Measurements from ENCODE around the gene MAP2. TPM values are rescaled to one million over a fixed set of nuclear protein-coding genes. Genes with fewer than 3 reads are reported as not detected.

MAP2 gene
- total and polyA plus RNA-seq, 10 of the 15 experiments (the other 5 are each of a cell fraction or from before 2014, with no cell fraction given) = 0.01 TPM; not detected in 9

DNA sequence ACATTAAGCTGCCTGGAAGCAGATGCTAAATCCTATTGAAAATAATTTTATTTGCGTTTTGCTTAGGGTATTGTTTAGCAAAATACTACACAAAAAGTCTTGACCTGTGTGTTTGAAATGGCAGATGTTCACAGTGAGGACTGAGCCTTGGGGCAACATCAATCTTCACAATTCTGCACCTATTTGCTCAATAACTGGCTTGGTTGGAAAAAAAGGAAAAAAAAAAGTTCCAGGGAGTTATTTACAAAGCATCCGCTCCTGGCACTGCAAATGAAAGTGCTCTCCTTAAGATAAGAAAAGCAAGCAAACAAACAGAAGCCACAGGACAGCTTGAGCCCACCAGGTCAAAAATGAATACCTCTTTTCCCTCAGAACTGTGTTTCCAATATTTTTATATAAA is 77.7 kb downstream of the MAP2 start (continued):
- TF ChIP-seq, protein P1, sequence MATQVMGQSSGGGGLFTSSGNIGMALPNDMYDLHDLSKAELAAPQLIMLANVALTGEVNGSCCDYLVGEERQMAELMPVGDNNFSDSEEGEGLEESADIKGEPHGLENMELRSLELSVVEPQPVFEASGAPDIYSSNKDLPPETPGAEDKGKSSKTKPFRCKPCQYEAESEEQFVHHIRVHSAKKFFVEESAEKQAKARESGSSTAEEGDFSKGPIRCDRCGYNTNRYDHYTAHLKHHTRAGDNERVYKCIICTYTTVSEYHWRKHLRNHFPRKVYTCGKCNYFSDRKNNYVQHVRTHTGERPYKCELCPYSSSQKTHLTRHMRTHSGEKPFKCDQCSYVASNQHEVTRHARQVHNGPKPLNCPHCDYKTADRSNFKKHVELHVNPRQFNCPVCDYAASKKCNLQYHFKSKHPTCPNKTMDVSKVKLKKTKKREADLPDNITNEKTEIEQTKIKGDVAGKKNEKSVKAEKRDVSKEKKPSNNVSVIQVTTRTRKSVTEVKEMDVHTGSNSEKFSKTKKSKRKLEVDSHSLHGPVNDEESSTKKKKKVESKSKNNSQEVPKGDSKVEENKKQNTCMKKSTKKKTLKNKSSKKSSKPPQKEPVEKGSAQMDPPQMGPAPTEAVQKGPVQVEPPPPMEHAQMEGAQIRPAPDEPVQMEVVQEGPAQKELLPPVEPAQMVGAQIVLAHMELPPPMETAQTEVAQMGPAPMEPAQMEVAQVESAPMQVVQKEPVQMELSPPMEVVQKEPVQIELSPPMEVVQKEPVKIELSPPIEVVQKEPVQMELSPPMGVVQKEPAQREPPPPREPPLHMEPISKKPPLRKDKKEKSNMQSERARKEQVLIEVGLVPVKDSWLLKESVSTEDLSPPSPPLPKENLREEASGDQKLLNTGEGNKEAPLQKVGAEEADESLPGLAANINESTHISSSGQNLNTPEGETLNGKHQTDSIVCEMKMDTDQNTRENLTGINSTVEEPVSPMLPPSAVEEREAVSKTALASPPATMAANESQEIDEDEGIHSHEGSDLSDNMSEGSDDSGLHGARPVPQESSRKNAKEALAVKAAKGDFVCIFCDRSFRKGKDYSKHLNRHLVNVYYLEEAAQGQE (IDR thresholded peaks at IDR 0.05; ENCODE audit: low read depth, low read length) = no peak
- TF ChIP-seq WRNIP1 (IDR thresholded peaks at IDR 0.05; ENCODE audit: borderline replicate concordance, low read depth, low read length) (no peak), BRCA1 (IDR thresholded peaks at IDR 0.05; ENCODE audit: low read depth, low read length) (no peak), MEF2A (IDR thresholded peaks at IDR 0.05; ENCODE audit: insufficient read depth, low read depth, low read length) (no peak), IKZF2 (IDR thresholded peaks at IDR 0.05) (no peak), BHLHE40 (IDR thresholded peaks at IDR 0.05; ENCODE audit: borderline replicate concordance in 1 of 2, low read depth in 2 of 2, low read length in 1 of 2) (no peak), TBL1XR1 (IDR thresholded peaks at IDR 0.05; ENCODE audit: low read depth, low read length) (no peak), ESRRA (IDR thresholded peaks at IDR 0.05; ENCODE audit: low read length) (no peak)
- TF ChIP-seq, protein P2, sequence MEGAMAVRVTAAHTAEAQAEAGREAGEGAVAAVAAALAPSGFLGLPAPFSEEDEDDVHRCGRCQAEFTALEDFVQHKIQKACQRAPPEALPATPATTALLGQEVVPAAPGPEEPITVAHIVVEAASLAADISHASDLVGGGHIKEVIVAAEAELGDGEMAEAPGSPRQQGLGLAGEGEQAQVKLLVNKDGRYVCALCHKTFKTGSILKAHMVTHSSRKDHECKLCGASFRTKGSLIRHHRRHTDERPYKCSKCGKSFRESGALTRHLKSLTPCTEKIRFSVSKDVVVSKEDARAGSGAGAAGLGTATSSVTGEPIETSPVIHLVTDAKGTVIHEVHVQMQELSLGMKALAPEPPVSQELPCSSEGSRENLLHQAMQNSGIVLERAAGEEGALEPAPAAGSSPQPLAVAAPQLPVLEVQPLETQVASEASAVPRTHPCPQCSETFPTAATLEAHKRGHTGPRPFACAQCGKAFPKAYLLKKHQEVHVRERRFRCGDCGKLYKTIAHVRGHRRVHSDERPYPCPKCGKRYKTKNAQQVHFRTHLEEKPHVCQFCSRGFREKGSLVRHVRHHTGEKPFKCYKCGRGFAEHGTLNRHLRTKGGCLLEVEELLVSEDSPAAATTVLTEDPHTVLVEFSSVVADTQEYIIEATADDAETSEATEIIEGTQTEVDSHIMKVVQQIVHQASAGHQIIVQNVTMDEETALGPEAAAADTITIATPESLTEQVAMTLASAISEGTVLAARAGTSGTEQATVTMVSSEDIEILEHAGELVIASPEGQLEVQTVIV (IDR thresholded peaks at IDR 0.05; ENCODE audit: borderline replicate concordance, partially characterized antibody) = no peak

Data from GM12878 (cell line).